ENCODE results near the gene ZFP1.
"Not testable (repeated sequence)": the region's sequence is repeated elsewhere in the genome, so short reads cannot be mapped to it uniquely, and the experiment has no call there.

ZFP1 gene

DNA sequence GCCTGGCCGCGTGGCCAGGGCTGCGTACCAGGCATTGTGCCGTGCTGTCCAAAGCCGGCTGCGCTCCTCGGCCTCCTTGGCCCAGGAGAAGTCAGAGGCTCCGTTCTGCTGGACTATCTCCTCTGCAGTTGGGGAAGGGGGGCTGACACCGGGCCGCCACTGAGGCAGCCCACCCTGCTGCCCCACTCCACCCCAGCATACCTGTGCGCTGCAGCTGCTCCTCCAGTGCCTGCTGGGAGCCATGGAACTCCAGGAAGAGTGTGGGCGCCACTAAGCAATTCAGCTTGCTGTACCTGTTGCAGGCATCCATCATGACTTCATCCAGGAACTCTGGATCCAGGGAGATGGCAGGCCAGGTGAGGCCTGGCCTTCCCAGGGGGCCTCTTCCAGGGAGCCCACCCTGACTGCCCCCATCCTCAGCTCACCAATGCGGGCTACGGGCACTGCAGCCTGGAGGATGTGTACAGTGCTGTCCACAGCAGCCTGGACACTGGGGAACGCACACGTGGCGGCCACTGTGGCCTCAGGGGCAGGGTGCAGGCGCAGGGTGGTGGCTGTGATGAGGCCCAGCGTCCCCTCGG is 34.7 kb upstream of the ZFP1 start:
- no peak for DNase-seq (ENCODE audit: low read depth in 3 of 3)

DNA sequence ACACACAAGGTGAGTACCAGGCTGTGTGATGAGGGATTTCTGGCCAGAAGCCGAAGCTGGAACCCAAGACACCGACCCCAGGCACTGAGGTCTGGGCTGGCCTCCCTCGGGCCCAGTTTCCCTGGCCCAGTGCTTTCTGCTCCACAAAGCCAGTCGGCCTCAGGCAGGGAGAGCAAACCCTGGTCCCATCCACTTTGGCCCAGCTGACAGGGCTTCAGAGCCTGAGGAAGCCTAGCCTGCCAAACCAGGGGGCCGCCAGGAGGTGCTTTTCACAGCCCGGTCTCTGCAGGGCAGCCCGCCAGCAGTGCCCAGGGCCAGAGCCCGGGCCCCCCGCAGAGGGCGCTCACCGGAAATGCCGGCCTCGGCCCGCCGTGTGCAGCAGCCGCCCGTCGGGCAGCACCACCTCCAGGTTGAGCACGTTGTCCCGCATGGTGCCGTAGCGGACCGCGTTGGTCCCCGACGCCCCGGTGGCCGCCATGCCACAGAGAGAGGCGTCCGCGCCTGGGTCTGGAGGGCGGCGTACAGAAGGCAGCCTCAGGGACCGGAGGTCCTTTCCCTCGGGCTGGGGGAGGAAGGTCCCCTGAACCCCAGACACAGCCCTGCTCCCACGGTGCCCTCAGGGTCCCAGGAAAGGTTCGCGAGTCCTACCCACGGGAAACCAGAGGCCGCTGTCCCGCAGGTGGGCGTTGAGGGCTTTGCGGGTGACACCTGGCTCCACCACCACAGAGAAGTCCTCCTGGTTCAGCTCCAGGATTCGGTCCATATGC is 34.0 kb upstream of the ZFP1 start:
- no peak for DNase-seq (ENCODE audit: low read depth in 3 of 3)

- no peak for DNase-seq (ENCODE audit: low read depth in 3 of 3)
These were observed 33.1 kb upstream of the ZFP1 start for GRCh38 chr16:75114946-75115825.

DNA sequence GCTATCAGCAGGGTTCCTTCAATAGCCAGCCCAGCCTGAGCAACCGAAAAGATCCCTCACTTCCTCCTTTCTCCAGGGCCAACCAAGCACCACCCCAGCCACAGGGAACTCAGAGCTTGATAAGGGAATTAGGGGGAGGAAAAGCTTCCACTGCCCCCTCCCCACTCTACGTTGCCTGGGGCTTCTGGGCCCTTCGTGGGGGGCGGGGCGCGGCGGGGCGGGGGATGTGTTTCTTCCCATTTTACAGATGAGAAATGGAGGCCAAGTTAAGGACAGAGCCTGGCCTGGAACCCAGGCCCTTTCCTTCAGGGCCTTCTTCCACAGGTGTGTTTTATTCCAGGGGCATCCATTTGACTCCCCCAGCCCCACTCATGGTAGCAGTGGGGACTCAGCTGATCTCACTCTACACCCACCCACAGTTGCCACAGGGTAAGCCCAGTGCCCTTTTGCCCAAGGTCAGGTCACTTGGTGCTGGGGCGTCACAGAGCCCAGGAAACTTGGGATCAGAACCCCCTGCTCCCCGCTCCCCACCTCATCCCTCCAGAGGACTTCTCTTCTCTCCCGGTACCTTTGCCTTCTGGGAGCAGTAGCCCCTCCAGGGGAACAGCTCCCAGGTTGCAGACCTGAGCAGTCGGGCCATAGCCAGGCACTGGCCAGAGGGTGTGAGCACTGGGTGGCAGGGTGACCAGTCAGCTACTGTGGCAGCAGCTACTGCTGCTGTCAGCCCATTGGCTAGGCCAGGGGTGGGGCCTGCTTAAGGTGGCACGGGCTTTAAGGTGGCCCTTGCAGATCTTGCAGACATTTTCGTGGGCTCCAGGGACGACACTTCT is 32.0 kb upstream of the ZFP1 start, which contains the start of gene LDHD:
TSS of gene LDHD (minus strand) at position 700 of the 830 bp plus-strand sequence. CDS start at position 640, 60 bp downstream.
- no peak for DNase-seq (ENCODE audit: low read depth in 3 of 3)

DNA sequence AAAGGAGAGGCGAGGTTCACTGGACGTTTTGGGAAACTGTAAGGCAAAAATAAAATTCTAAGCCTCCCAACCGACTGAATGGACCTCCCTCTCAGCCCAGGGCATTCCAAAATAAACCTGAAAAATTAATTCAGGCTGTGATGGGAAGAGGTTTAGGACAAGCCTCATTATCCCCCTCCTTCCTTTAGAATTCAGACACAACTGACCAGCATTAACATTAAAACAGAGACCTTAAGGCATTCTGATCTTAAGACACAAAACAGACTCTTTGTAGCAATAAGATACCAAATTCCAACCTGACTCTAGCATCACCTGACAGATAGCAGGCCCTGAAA is 31.4 kb upstream of the ZFP1 start:
- DNase-seq (ENCODE audit: low read depth in 3 of 3) = no peak

DNA sequence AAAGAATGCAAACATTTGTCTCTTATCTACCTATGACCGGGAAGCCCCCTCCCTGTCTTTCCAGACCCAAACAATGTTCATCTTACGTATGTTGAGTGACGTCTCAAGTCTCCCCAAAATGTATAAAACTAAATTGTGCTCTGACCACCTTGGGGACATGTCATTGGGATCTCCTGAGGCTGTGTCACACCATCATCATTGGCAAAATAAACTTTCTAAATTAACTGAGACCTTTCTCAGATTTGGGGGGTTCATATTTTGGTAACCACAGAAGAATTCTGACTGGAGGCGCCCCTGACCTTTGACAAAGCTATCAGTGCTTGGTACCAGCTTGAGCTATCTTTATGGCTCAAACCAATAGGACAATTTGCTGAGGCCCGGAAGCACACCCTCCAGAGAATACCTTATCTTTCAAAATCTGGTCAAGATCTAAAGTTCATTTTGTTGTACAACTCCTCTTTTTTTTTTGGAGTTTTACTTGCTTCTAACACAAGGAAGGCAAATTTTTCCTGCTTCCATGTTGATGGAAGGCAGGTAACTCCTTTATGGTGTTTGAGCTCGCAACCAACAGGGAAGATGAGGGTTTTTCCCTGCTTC is 29.3 kb upstream of the ZFP1 start:
- no peak for DNase-seq (ENCODE audit: low read depth in 3 of 3)

- no peak for DNase-seq (ENCODE audit: low read depth in 3 of 3)
These were observed 28.1 kb upstream of the ZFP1 start for GRCh38 chr16:75120253-75120652.

DNA sequence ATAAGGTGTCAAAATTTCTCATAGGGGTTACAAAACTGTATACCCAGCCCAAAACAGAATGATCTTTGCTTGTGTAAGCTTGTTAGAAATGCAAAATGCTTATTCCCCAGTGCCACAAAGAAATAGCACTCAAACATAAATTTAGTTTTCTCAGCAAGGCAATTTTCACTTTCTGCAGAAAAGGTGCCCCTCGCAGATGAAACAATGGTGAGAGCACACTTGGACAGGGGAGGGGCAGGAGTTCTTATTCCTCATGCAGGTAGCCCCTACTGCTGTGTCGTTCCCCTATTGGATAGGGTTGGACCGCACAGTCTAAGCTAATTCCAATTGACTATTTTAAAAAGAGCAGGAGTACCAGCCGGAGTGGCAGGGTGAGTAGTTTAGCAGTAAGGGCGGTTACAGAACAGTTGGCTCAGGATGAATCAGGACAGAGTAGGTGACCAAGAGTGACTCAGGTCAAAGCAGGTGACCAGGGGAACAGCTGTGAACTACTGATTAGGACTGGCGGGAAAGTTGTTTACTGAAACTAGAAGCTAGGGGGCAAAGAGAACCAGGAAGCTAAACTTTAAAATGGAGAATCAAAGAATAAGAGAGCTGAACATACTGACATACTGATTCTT is 26.3 kb upstream of the ZFP1 start:
- no peak for DNase-seq (ENCODE audit: low read depth in 3 of 3)

- no peak for DNase-seq (ENCODE audit: low read depth in 3 of 3)
These were observed 25.7 kb upstream of the ZFP1 start for GRCh38 chr16:75122609-75123008.

GRCh38 chr16:75127713-75128415 is 20.5 kb upstream of the ZFP1 start:
- DNase-seq (ENCODE audit: low read depth in 3 of 3) = no peak

DNA sequence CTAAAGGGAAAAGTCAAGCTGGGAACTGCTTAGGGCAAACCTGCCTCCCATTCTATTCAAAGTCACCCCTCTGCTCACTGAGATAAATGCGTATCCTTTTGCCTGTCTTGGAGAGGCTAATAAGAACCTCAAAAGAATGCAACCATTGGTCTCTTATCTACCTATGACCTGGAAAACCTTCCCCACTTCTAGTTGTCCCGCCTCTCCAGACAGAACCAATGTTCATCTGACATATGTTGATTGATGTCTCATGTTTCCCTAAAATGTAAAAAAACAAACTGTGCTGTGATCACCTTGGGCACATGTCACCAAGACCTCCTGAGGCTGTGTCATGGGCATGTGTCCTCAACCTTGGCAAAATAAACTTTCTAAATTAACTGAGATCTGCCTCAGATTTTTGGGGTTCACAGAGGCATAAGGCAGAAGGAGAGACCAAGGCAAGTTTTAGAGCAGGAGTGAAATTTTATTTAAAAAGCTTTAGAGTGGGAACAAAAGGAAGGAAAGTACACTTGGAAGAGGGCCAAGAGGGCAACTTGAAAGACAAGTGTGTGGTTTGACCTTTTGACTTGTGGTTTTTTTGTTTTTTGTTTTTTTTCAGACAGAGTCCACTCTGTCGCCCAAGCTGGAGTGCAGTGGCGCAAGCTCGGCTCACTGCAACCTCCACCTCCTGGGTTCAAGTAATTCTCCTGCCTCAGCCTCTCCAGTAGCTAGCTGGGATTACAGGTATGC is 18.7 kb upstream of the ZFP1 start:
- DNase-seq (ENCODE audit: low read depth in 3 of 3) = not testable (repeated sequence)

DNA sequence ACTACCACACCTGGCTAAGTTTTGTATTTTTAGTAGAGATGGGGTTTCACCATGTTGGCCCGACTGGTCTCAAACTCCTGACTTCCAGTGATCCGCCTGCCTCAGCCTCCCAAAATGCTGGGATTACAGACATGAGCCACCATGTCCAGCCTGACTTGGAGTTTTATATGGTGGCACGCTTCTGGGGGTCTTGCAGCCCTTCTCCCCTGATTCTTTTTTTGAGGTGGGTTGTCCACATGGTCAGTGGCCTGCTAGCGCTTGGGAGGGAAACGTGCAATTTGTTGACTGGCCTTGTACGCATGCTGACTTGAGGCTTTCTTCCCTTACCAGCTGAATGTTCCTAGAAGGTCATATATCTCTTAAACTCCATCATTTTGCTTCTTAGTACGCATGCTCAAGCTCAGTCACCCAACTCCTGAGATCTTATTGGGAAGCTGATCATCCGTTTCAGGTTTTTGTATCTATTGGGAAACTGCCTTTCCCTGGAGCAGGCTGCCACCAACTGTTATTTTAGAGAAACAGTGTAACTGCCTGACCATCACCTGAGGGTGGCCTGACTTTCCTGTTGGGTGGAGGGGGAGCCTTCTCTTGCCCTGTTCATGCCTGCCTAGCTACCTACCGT is 18.1 kb upstream of the ZFP1 start:
- no peak for DNase-seq (ENCODE audit: low read depth in 3 of 3)

DNA sequence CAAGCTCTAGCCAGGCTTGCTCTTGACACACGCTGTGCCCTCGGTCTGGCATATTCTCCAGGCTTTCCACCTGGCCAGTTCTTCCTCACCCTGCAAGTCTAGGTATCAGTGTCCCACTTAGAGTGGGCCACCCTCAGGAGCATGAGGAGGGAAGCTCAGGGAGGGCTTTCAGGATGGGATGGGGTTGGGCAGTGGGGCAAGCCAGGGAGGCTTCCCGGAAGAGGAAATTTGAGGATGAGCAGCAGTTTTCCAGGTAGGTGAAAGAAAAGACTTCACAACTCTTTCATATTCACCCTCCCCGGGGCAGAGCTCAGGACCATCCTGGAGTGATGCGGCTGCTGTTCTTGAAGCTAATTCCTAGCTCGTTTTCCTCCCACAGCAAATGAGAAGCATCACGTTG is 17.2 kb upstream of the ZFP1 start:
- no peak for DNase-seq (ENCODE audit: low read depth in 3 of 3)

- no peak for DNase-seq (ENCODE audit: low read depth in 3 of 3)
These were observed 10.1 kb upstream of the ZFP1 start for GRCh38 chr16:75138233-75138632.

DNA sequence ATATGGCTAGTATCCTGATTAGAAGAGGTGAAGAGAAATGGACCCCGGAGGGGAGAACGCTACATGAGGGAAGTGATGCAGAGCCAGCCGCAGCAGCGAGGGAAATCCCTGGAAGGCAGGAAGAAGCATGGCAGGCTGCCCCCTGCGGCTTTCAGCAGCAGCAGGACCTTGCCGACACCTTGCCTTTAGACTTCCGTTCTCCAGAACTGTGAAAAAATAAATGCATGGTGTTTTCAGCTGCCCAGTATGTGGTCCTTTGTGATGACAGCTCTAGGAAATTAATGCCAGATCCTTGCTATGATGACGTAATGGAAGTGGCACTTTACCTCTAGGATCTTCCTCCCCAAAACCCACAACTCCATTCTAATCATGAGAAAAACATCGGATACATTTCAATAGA is 9.7 kb upstream of the ZFP1 start:
- no peak for DNase-seq (ENCODE audit: low read depth in 3 of 3)

DNA sequence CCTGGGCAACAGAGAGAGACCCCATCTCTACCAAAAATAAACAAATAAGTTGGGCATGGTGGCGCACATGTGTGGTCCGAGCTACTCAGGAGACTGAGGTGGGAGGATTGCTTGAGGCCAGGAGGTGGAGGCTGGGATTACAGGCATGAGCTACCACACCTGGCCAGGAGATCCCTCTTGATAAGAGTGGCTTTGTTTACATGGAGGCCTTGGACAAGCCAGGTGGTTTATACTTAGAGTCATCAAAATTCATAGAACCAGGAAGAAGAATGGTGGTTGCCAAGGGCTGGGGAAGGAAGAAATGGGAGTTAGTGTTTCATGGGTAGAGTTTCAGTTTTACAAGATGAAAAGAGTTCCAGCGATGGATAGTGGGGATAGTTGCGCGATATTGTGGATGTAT is 8.8 kb upstream of the ZFP1 start:
- DNase-seq (ENCODE audit: low read depth in 3 of 3) = no peak

GRCh38 chr16:75143941-75144340 is 4.4 kb upstream of the ZFP1 start:
- DNase-seq (ENCODE audit: low read depth in 3 of 3) = no peak

GRCh38 chr16:75147968-75148310 is 385 bp upstream of the ZFP1 start:
- DNase-seq (ENCODE audit: low read depth in 3 of 3) = no peak

GRCh38 chr16:75151798-75152197 is 3.5 kb downstream of the ZFP1 start:
- no peak for DNase-seq (ENCODE audit: low read depth in 3 of 3)
